ENCODE results near the gene RPL41.
A peak's percentile ranks its signal among the peaks of the same experiment; 100 is the strongest.
"Not testable (repeated sequence)": the region's sequence is repeated elsewhere in the genome, so short reads cannot be mapped to it uniquely, and the experiment has no call there.

Gene RPL41

DNA sequence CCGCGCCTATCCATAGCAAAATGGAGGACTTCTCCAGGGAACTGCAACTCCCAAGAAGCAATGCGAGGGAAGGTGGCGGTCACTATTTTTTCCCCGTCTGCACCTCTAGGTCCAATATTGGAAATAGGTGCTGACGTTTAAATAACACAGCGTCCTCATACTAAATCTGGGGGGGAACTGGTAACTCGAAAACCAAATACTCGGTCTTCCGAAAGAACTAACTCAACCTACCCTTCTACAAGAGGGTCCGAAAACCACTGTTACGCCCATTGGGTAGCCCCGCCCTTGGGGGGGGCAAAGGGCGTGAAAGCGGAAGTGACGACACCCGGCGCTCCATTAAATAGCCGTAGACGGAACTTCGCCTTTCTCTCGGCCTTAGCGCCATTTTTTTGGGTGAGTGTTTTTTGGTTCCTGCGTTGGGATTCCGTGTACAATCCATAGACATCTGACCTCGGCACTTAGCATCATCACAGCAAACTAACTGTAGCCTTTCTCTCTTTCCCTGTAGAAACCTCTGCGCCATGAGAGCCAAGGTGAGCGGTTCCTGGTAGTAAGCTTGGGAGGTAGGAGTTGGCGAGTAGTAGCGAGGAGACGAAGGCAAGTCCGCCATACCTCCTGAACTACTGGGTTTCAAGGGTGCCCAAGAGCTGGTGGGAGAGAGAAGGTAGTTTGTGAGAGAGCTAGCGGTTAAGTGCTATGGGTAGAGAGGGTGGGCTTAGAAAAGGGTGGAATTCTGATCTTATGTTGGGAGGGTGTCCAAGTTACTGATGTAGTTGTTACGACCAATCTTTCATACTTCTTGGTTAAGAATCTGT is at the start of gene RPL41:
TSS of gene RPL41 (plus strand) at position 367 of the 815 bp plus-strand sequence.
- Histone ChIP-seq H3K4me3 (ENCODE audit: low read depth, low read length) (peak within 1 kb of the TSS; percentile 93), H2AFZ (ENCODE audit: low read length, unreplicated experiment) (peak within 1 kb of the TSS; percentile 97), H3K27me3 (ENCODE audit: insufficient read depth, low read length) (no peaks in the 10 kb centered on the region), H3K36me3 (ENCODE audit: insufficient read depth, low read length) (peaks cover 15% of the 10 kb centered on the region), H3K27ac (ENCODE audit: low read depth, low read length) (peak within 1 kb of the TSS; percentile 94), H3K79me2 (ENCODE audit: control insufficient read depth, insufficient read depth, low read length, unreplicated experiment) (peaks cover 14% of the 10 kb centered on the region), H3K4me1 (ENCODE audit: control insufficient read depth, insufficient read depth, low read length, unreplicated experiment) (peaks cover 21% of the 10 kb centered on the region)

DNA sequence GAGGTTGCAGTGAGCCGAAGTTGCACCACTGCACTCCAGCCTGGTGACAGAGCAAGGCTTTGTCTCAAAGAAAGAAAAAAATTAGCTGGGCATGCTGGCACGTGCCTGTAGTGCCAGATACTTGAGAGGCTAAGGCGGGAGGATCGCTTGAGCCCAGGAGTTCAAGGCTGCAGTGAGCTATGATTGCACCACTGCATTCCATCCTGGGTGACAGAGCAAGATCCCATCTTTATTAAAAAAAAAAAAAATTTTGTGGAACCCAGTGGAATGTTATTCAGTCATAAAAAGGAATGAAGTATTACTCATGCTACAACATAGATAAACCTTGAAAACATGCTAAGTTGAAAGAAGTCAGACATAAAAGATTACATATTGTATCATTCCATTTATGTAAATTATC is 44.8 kb upstream of the RPL41 start:
- Histone ChIP-seq H3K27me3 (ENCODE audit: insufficient read depth, low read length) (no peaks in the 10 kb centered on the region), H3K27ac (ENCODE audit: low read depth, low read length) (no peak overlapping the region), H3K79me2 (ENCODE audit: control insufficient read depth, insufficient read depth, low read length, unreplicated experiment) (no peaks in the 10 kb centered on the region), H3K4me1 (ENCODE audit: control insufficient read depth, insufficient read depth, low read length, unreplicated experiment) (peaks cover 5% of the 10 kb centered on the region), H3K36me3 (ENCODE audit: insufficient read depth, low read length) (no peaks in the 10 kb centered on the region), H3K4me3 (ENCODE audit: low read depth, low read length) (no peak overlapping the region), H2AFZ (ENCODE audit: low read length, unreplicated experiment) (no peak overlapping the region)

GRCh38 chr12:56074396-56074795 is 42.0 kb upstream of the RPL41 start:
- Histone ChIP-seq H3K4me3 (ENCODE audit: low read depth, low read length) (no peak overlapping the region), H3K36me3 (ENCODE audit: insufficient read depth, low read length) (no peaks in the 10 kb centered on the region)

GRCh38 chr12:56077966-56078365 is 38.5 kb upstream of the RPL41 start:
- H3K79me2 ChIP-seq (ENCODE audit: control insufficient read depth, insufficient read depth, low read length, unreplicated experiment); H2AFZ ChIP-seq (ENCODE audit: low read length, unreplicated experiment); H3K36me3 ChIP-seq (ENCODE audit: insufficient read depth, low read length); H3K27ac ChIP-seq (ENCODE audit: low read depth, low read length); H3K4me3 ChIP-seq (ENCODE audit: low read depth, low read length); H3K4me1 ChIP-seq (ENCODE audit: control insufficient read depth, insufficient read depth, low read length, unreplicated experiment): not testable (repeated sequence)
- peaks cover 22% of the 10 kb centered on the region for H3K27me3 ChIP-seq (ENCODE audit: insufficient read depth, low read length)

More at GRCh38 chr12:56074396-56074795, 42.0 kb upstream of the RPL41 start:
- Histone ChIP-seq H3K79me2 (ENCODE audit: control insufficient read depth, insufficient read depth, low read length, unreplicated experiment) (no peaks in the 10 kb centered on the region), H3K27me3 (ENCODE audit: insufficient read depth, low read length) (no peaks in the 10 kb centered on the region), H3K27ac (ENCODE audit: low read depth, low read length) (no peak overlapping the region), H2AFZ (ENCODE audit: low read length, unreplicated experiment) (no peak overlapping the region), H3K4me1 (ENCODE audit: control insufficient read depth, insufficient read depth, low read length, unreplicated experiment) (peaks cover 5% of the 10 kb centered on the region)

- Histone ChIP-seq H3K79me2 (ENCODE audit: control insufficient read depth, insufficient read depth, low read length, unreplicated experiment) (no peaks in the 10 kb centered on the region), H2AFZ (ENCODE audit: low read length, unreplicated experiment) (peak overlapping the region; percentile 86), H3K36me3 (ENCODE audit: insufficient read depth, low read length) (no peaks in the 10 kb centered on the region), H3K4me3 (ENCODE audit: low read depth, low read length) (no peak overlapping the region), H3K27me3 (ENCODE audit: insufficient read depth, low read length) (peaks cover 27% of the 10 kb centered on the region), H3K4me1 (ENCODE audit: control insufficient read depth, insufficient read depth, low read length, unreplicated experiment) (no peaks in the 10 kb centered on the region), H3K27ac (ENCODE audit: low read depth, low read length) (no peak overlapping the region)
Observed at GRCh38 chr12:56078427-56078826, 38.0 kb upstream of the RPL41 start.

GRCh38 chr12:56078931-56079722 is 37.3 kb upstream of the RPL41 start:
- Histone ChIP-seq H3K36me3 (ENCODE audit: insufficient read depth, low read length) (no peaks in the 10 kb centered on the region), H3K4me1 (ENCODE audit: control insufficient read depth, insufficient read depth, low read length, unreplicated experiment) (no peaks in the 10 kb centered on the region), H3K27ac (ENCODE audit: low read depth, low read length) (no peak overlapping the region), H3K4me3 (ENCODE audit: low read depth, low read length) (peak overlapping the region; percentile 76), H3K27me3 (ENCODE audit: insufficient read depth, low read length) (peaks cover 33% of the 10 kb centered on the region), H3K79me2 (ENCODE audit: control insufficient read depth, insufficient read depth, low read length, unreplicated experiment) (no peaks in the 10 kb centered on the region), H2AFZ (ENCODE audit: low read length, unreplicated experiment) (peak overlapping the region; percentile 86)

DNA sequence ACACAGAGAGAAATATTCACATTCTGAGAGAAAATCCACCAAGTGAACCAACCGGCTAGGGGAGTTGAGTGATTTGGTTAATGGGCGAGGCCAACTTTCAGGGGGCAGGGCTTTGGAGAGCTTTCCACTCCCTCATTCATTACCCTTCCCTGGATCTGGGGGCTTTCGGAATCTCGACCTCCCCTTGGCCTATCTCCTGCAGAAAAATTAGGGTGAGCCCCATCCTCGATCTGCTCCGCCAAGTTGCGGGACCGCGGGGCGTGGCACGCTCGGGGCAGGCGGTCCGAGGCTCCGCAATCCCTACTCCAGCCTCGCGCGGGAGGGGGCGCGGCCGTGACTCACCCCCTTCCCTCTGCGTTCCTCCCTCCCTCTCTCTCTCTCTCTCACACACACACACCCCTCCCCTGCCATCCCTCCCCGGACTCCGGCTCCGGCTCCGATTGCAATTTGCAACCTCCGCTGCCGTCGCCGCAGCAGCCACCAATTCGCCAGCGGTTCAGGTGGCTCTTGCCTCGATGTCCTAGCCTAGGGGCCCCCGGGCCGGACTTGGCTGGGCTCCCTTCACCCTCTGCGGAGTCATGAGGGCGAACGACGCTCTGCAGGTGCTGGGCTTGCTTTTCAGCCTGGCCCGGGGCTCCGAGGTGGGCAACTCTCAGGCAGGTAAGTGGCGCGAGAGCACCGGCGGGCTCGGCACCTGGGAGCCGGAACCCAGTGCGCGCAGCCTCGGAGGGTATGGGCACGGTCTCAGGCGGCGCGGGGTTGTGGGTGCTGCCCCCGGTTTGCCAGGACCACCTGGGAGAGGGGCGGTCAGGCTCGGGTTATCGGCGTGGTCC is 36.5 kb upstream of the RPL41 start, which contains the start of gene ERBB3:
TSS of gene ERBB3 (plus strand) at position 443 of the 833 bp plus-strand sequence. CDS start at position 579, 136 bp downstream.
- H3K27me3 ChIP-seq (ENCODE audit: insufficient read depth, low read length), result peaks cover 33% of the 10 kb centered on the region
- peak within 1 kb of the TSS; percentile 86 for H2AFZ ChIP-seq (ENCODE audit: low read length, unreplicated experiment)
- no peaks in the 10 kb centered on the region for H3K36me3 ChIP-seq (ENCODE audit: insufficient read depth, low read length)
- no peaks in the 10 kb centered on the region for H3K4me1 ChIP-seq (ENCODE audit: control insufficient read depth, insufficient read depth, low read length, unreplicated experiment)
- no peak within 1 kb of the TSS for H3K27ac ChIP-seq (ENCODE audit: low read depth, low read length)
- no peaks in the 10 kb centered on the region for H3K79me2 ChIP-seq (ENCODE audit: control insufficient read depth, insufficient read depth, low read length, unreplicated experiment)
- H3K4me3 ChIP-seq (ENCODE audit: low read depth, low read length), result peak within 1 kb of the TSS; percentile 76

DNA sequence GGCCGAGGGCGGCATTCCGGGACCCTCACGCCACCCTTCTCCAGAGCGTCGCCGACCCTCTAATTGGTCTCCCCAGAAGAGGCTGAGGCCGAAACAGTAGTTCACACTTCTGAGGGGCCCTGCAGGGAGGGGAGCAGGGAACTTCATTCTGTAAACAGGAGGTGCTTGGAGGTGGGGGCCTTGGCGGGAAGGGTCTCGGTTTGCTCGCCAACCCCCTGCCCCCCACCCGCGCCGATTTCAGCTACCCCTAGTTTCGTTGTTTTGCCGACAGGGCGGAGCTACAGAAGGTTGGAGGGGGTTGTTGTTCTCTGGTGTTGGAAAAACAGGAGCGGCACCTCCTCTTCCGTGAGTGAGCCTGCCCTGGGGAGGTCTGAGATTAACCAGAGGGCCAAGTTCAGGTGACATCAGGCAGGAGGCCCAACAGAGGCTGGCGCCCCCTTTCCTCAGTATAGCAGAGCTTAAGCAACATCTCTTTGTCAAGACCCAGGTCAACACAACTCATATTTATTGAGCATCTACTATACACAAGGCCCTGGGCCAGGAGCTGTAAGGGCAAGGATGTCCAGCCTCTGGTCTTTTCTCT is 35.8 kb upstream of the RPL41 start:
- Histone ChIP-seq H3K4me3 (ENCODE audit: low read depth, low read length) (peak overlapping the region; percentile 76; the same call in 1 of the 2 replicates), H3K36me3 (ENCODE audit: insufficient read depth, low read length) (no peaks in the 10 kb centered on the region), H3K27me3 (ENCODE audit: insufficient read depth, low read length) (peaks cover 33% of the 10 kb centered on the region), H3K27ac (ENCODE audit: low read depth, low read length) (no peak overlapping the region), H3K4me1 (ENCODE audit: control insufficient read depth, insufficient read depth, low read length, unreplicated experiment) (no peaks in the 10 kb centered on the region), H3K79me2 (ENCODE audit: control insufficient read depth, insufficient read depth, low read length, unreplicated experiment) (no peaks in the 10 kb centered on the region), H2AFZ (ENCODE audit: low read length, unreplicated experiment) (no peak overlapping the region)

GRCh38 chr12:56081393-56082347 is 34.8 kb upstream of the RPL41 start:
- Histone ChIP-seq H2AFZ (ENCODE audit: low read length, unreplicated experiment) (no peak overlapping the region), H3K79me2 (ENCODE audit: control insufficient read depth, insufficient read depth, low read length, unreplicated experiment) (no peaks in the 10 kb centered on the region), H3K27ac (ENCODE audit: low read depth, low read length) (no peak overlapping the region), H3K27me3 (ENCODE audit: insufficient read depth, low read length) (peaks cover 33% of the 10 kb centered on the region), H3K4me1 (ENCODE audit: control insufficient read depth, insufficient read depth, low read length, unreplicated experiment) (no peaks in the 10 kb centered on the region), H3K4me3 (ENCODE audit: low read depth, low read length) (no peak overlapping the region), H3K36me3 (ENCODE audit: insufficient read depth, low read length) (no peaks in the 10 kb centered on the region)
